ENCODE data around the gene TAL1.

- TF ChIP-seq CTCF (IDR thresholded peaks at IDR 0.05) (no peak), POLR2A (IDR thresholded peaks at IDR 0.05) (no peak)
Measured at GRCh38 chr1:47210666-47211065, 21.4 kb downstream of the TAL1 start.

All from right lobe of liver (tissue), 4 donors.